GM18526 (cell line): ENCODE results near the gene DMRTB1.

Experiments
- POLR2A ChIP-seq: IDR thresholded peaks from 3 replicates; pipeline ENCODE4 v1.6.1; 2011; ENCODE audit not compliant: insufficient read length; ENCODE audit errors: extremely low read depth

DMRTB1 gene

DNA sequence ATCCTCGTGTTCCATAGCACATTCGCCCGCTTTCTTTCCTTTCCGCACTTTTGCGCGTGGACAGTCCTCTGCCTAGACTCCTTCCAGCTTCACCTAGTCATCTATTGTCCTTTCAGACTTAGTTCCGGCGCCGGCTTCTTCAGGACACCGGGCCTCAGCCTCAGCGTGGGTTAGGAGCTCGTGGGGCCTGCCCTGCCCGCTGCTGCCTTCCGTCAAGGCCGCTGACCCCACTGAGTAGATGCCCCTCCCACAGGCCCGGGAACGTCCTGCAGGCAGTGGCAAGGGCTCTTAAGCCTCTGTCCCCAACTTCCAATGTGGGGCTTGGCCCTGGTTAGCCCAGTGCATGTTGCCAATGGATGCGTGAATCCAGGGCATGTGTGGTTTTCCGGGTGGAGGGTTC is 11.4 kb downstream of the DMRTB1 start:
- no peak for TF ChIP-seq POLR2A

- no peak for TF ChIP-seq POLR2A
Observed at GRCh38 chr1:53471000-53471399, 11.8 kb downstream of the DMRTB1 start.

DNA sequence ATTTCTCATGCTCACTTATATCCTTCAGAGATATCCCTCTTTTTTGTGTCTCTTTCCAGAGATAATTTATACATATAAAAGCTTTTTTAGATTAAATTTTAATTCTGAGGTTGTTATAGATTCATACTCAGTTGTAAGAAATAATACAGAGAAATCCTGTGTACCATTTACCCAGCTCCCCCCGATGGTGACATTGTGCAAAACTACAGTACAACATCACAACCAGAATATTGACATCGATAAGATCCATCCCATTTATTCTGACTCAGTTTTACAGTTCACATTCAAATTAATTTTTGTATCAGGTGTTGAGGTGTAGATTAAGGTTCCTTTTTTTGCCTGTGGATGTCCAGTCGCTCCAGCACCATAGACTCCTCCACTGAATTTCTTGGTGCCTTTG is 14.3 kb downstream of the DMRTB1 start:
- no peak for TF ChIP-seq POLR2A

DNA sequence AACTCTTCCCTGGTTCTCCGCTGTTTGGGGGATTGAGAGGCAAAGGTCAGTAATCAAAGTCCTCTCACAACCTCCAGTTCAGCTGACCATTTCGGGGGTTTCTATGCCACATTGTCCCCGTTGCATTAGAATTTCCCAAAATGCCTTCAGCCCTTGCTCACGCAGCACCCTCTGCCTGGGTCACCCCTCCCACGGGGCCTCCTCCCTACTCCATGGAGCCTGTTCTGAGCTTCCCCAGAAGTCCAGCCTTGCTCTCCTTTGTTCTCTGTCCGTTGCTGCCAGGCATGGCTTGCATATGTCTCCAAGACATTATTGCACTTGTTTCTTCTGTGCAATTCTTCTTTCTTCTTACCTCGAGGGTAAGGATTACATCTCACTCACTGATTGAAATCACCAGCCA is 16.5 kb downstream of the DMRTB1 start:
- TF ChIP-seq POLR2A: no peak

- TF ChIP-seq POLR2A: no peak
Observed at GRCh38 chr1:53476579-53476978, 17.4 kb downstream of the DMRTB1 start.

DNA sequence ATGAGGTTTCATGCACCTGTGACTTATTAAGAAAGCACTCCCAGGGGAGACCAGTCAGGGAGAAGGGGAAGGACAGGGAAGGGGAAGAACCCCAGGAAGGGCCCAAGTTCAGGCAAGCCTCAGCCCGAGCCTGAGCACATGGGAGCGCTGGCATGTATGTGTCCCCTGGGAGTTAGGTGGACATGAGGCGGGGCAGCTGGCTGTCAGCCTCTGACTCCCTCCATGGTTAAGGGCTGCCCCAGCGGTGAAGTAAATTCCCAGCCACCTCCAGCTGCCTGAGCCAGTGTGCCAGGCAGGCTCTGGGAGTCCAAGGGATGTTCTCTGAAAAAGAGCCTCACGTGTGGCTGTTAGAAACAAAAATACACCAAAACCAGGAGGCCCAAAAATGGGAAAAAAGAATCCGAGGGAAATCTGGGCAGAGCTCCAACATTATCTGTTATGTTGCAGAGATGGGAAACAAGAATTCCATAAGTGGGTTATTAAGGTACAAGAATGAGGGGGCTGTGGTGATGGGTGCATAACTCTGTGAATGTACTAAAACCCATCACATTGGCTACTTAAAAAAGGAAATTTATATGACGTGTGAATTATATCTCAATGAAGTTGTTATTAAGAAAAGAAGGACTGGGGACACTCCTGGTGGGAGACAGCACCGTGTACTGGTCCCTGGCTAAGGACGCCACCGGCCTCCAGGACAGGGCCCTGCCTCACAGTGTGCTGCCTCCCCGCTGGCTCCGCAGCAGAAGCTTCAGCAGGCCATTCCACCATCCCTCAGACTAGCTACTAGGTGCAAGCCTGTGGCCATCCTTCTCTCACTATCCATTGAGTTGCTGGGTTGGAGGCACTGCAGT is 18.7 kb downstream of the DMRTB1 start:
- TF ChIP-seq POLR2A: no peak

GRCh38 chr1:53478502-53478818 is 19.3 kb downstream of the DMRTB1 start:
- TF ChIP-seq POLR2A: no peak

DNA sequence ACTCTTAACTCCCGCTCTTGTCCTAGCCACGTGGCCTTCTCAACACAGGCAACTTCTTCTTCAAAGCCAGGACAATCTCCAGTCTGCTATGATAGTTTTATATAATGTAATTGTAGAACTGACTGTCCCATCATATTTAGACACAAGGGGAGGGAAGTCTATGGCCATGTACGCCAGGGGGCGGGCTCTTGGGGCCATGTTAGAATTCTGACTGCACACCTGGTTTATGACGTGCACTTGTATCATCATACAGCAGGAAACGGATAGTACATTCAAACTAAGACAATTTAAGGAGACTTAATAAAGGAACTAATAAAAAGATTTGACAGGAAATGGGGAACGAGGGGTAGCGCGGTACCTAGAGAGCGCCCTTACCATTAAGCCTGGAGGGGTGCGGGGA is 21.5 kb downstream of the DMRTB1 start:
- no peak for TF ChIP-seq POLR2A

- TF ChIP-seq POLR2A: no peak
Observed at GRCh38 chr1:53481456-53481855, 22.3 kb downstream of the DMRTB1 start.

DNA sequence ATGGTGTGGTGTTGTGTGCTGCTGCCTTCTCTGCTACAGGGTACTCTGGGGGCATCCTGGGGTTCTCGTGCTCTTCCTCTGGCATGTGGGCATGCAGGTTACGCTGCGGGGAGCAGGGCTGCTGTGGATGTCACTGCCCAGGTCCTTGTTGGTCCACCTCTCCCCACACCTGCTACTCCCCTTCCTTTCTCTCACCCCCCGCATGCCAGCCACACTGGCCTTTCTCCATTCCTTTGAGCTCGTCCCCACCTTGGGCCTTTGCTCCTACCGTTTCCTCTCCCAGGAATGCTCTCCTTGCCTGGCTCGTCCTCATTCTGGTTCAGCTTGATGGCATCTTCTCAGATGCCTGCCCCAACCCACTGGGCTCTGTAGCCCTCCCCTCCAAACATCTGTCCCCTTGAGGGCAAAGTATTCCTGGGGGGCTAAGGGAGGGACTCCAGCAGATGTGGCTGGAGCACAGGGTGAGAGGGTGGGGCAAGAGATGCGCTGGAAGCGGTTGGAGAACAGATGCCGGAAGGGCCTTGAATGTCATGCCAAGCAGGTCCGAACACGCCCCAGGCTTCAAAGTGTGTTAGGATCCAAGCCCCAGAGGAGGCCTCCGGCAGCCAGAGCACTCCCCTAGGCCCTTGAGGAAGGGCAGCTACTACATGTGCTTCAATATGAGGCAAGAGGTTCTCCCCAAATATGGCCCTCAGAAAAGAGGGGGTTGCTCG is 23.4 kb downstream of the DMRTB1 start:
- no peak for TF ChIP-seq POLR2A

- no peak for TF ChIP-seq POLR2A
Observed at GRCh38 chr1:53483170-53483569, 24.0 kb downstream of the DMRTB1 start.

DNA sequence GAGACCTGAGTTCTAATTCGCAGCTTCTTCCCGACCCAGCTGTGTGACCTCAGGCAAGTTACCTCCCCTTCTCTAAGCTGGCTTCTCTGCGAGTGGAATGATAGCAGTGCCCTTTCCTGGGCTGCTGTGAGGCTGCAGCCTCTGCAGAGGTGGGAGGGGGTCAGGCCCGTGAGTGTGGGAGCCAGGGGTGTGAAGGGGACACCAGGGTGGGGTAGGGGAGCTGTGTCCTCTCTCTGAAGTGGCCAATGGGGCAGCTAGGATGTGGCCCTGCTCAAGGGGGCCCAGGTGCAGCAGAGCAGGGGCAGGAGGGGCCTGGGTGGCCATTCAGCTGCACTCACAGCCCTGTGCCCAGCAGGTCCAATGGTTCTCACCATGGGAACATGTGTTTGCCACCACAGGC is 24.5 kb downstream of the DMRTB1 start:
- TF ChIP-seq POLR2A: no peak

DNA sequence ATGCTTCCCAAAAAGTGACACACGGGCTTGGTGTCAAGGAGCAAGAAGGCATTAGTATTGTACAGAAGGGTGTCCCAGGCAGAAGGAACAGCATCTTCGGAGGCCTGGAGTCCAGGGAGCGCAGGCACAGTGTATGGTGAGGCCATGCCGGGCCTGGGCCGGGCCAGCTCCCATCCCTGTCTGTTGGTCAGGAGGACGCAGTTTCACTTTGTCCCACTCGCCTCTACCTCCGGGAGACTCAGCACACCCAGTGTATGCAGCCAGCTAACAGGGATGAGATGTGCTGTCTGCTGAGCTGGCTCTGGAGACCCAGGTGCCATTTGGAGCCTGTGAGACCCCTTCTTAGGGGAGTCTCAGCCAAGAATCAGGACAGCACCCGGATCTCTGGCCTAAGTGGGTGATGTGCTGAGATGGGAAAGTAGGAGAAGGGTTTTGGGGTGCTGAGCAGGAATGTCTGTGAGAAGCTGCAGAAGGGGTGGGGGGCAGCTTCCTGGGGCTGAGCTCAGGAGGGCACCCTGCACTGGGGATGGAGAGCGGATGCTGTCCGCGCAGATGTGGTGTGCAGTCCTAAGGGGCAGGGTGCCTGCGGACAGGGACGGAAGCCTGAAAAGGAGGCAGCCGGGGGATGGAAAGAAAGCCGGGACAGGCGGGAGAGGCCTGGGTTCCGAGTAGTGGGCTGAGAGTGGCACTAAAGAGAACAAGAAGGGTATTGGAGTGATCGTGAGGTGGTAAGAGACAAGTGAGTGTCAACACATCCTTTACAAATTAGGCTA is 25.7 kb downstream of the DMRTB1 start:
- no peak for TF ChIP-seq POLR2A

- TF ChIP-seq POLR2A: no peak
Observed at GRCh38 chr1:53485478-53486394, 26.5 kb downstream of the DMRTB1 start.
